H1 (cell line): Measurements from ENCODE around the gene NDUFAF3. TPM values are rescaled to one million over a fixed set of nuclear protein-coding genes. Genes with fewer than 3 reads are reported as not detected.

ENCODE experiments used
- CTCF ChIA-PET: fragments of 300-600 bp; sonication (Branson Sonifier 250); formaldehyde crosslinking; loops from one replicate; lab custom pipeline; 2021; ENCODE audit not compliant: partially characterized antibody; lab: Charles Lee
- POLR2A ChIA-PET: fragments of 300-600 bp; sonication (Branson Sonifier 250); formaldehyde crosslinking; loops from one replicate; lab custom pipeline; 2021; ENCODE audit warnings: inconsistent platforms; ENCODE audit not compliant: partially characterized antibody; lab: Charles Lee
- DNase-seq, 2 experiments: peaks; one replicate each; pipeline versions ENCODE4 v3.0.0 to v3.0.0-alpha.2; 2010 to 2022; ENCODE audit warnings: low spot score in 2 of 2, low read depth in 1 of 2, mixed read lengths in 1 of 2
- FAIRE-seq: peaks from 2 replicates; lab custom pipeline; 2011; peaks lifted over from hg19 to GRCh38; lab: Jason Lieb, UNC
- H2AFZ ChIP-seq: 2 replicates; pipeline ENCODE4 v1.8.1; 2012; ENCODE audit warnings: low read length, inconsistent platforms
- H2AK5ac ChIP-seq: 2 replicates; pipeline ENCODE4 v1.6.1; 2013; ENCODE audit warnings: low read depth, low read length
- H2BK120ac ChIP-seq: replicated peaks from 2 replicates; pipeline ENCODE3; 2013; ENCODE audit warnings: low read depth, low read length, inconsistent platforms
- H2BK12ac ChIP-seq: 2 replicates; pipeline ENCODE4 v1.6.1; 2013; ENCODE audit warnings: low read depth, low read length
- H2BK15ac ChIP-seq: 2 replicates; pipeline ENCODE4 v1.6.1; 2013; ENCODE audit warnings: low read length
- H2BK20ac ChIP-seq: 2 replicates; pipeline ENCODE4 v1.6.1; 2013; ENCODE audit warnings: low read length
- H2BK5ac ChIP-seq: 2 replicates; pipeline ENCODE4 v1.6.1; 2013; ENCODE audit warnings: low read depth, low read length
- H3K14ac ChIP-seq: 2 replicates; pipeline ENCODE4 v1.6.1; 2013; ENCODE audit warnings: inconsistent platforms; ENCODE audit not compliant: insufficient read length
- H3K18ac ChIP-seq: 2 replicates; pipeline ENCODE4 v1.6.1; 2013; ENCODE audit warnings: low read length; ENCODE audit errors: extremely low read depth
- H3K23ac ChIP-seq: 2 replicates; pipeline ENCODE4 v1.6.1; 2013; ENCODE audit warnings: inconsistent platforms; ENCODE audit not compliant: insufficient read length
- H3K23me2 ChIP-seq: 2 replicates; pipeline ENCODE4 v1.6.1; 2013; ENCODE audit warnings: low read depth, low read length
- H3K27ac ChIP-seq: 2 replicates; pipeline ENCODE4 v1.6.1; 2011; ENCODE audit warnings: low read depth, low read length, inconsistent platforms
- H3K27me3 ChIP-seq, 4 experiments: replicated peaks in 1 of 4; 1 replicate in 1 of 4; 2 replicates in 3 of 4; pipeline versions ENCODE4 v1.6.1 to v1.8.1; 2011 to 2013; ENCODE audit warnings: low read length in 3 of 4, mild to moderate bottlenecking in 3 of 4, inconsistent platforms in 2 of 4, mixed read lengths in 2 of 4, moderate library complexity in 1 of 4; ENCODE audit not compliant: control insufficient read depth in 3 of 4, insufficient read depth in 3 of 4; ENCODE audit errors: extremely low read depth in 1 of 4
- H3K36me3 ChIP-seq, 4 experiments: 2 replicates each; pipeline versions ENCODE4 v1.6.1 to v1.8.1; 2011 to 2013; ENCODE audit warnings: mild to moderate bottlenecking in 4 of 4, low read length in 3 of 4, moderate library complexity in 2 of 4, control low read depth in 1 of 4, inconsistent platforms in 1 of 4; ENCODE audit not compliant: insufficient read depth in 4 of 4, control insufficient read depth in 2 of 4
- H3K4ac ChIP-seq: replicated peaks from 2 replicates; pipeline ENCODE3; 2013; ENCODE audit warnings: low read length, low read depth, mixed read lengths, inconsistent platforms; ENCODE audit not compliant: insufficient read length
- H3K4me1 ChIP-seq, 4 experiments: replicated peaks in 1 of 4; 1 replicate in 1 of 4; 2 replicates in 3 of 4; pipeline versions ENCODE4 v1.6.1 to v1.8.1; 2011 to 2013; ENCODE audit warnings: low read length in 3 of 4, inconsistent platforms in 2 of 4, mixed read lengths in 1 of 4; ENCODE audit not compliant: insufficient read depth in 4 of 4, control insufficient read depth in 3 of 4
- H3K4me2 ChIP-seq, 2 experiments: 2 replicates each; pipeline versions ENCODE4 v1.6.1 to v1.8.1; 2011 to 2013; ENCODE audit warnings: low read depth in 2 of 2, low read length in 2 of 2, control low read depth in 1 of 2, inconsistent platforms in 1 of 2, mild to moderate bottlenecking in 1 of 2; ENCODE audit not compliant: insufficient read depth in 1 of 2
- H3K4me3 ChIP-seq, 4 experiments: fragments of 200-600, 300-600 bp in 1 of 4; sonication (generic), shearing (Covaris generic), sonication (Bioruptor Twin) in 1 of 4; 2 replicates each; pipeline versions ENCODE4 v1.5.1 to v1.8.1; 2011 to 2016; ENCODE audit warnings: low read length in 4 of 4, low read depth in 3 of 4, control low read depth in 2 of 4, inconsistent platforms in 2 of 4, mild to moderate bottlenecking in 2 of 4, mixed read lengths in 1 of 4, moderate library complexity in 1 of 4; ENCODE audit not compliant: insufficient read depth in 2 of 4; ENCODE audit errors: extremely low read depth in 1 of 4
- H3K56ac ChIP-seq: replicated peaks from 2 replicates; pipeline ENCODE3; 2013; ENCODE audit warnings: low read depth, mild to moderate bottlenecking, mixed read lengths, low read length, inconsistent platforms; ENCODE audit not compliant: insufficient read length
- H3K79me1 ChIP-seq: 2 replicates; pipeline ENCODE4 v1.6.1; 2013; ENCODE audit warnings: low read depth, low read length, control low read depth
- H3K79me2 ChIP-seq, 2 experiments: 2 replicates each; pipeline versions ENCODE4 v1.6.1 to v1.8.1; 2012 to 2013; ENCODE audit warnings: low read length in 2 of 2, mild to moderate bottlenecking in 2 of 2, inconsistent platforms in 1 of 2; ENCODE audit not compliant: insufficient read depth in 2 of 2, control insufficient read depth in 1 of 2
- H3K9ac ChIP-seq, 4 experiments: replicated peaks in 1 of 4; 1 replicate in 1 of 4; 2 replicates in 3 of 4; pipeline versions ENCODE4 v1.6.1 to v1.8.1; 2011 to 2013; ENCODE audit warnings: low read depth in 3 of 4, low read length in 3 of 4, control low read depth in 2 of 4, mild to moderate bottlenecking in 2 of 4, moderate library complexity in 2 of 4, inconsistent platforms in 1 of 4; ENCODE audit errors: extremely low read depth in 1 of 4
- H3K9me3 ChIP-seq, 2 experiments: 2 replicates each; pipeline versions ENCODE4 v1.6.1 to v1.8.1; 2012 to 2013; ENCODE audit warnings: mild to moderate bottlenecking in 2 of 2, moderate library complexity in 2 of 2, control low read depth in 1 of 2, inconsistent platforms in 1 of 2, low read depth in 1 of 2, low read length in 1 of 2, mixed read lengths in 1 of 2; ENCODE audit not compliant: insufficient read depth in 2 of 2
- H4K20me1 ChIP-seq, 2 experiments: replicated peaks in 1 of 2; 2 replicates each; pipeline versions ENCODE3 to v1.8.1; 2011 to 2013; ENCODE audit warnings: inconsistent platforms in 2 of 2, low read length in 2 of 2, mild to moderate bottlenecking in 1 of 2; ENCODE audit not compliant: insufficient read depth in 2 of 2, control insufficient read depth in 1 of 2
- H4K5ac ChIP-seq: 2 replicates; pipeline ENCODE4 v1.6.1; 2013; ENCODE audit warnings: low read length, low read depth, mixed read lengths, inconsistent platforms; ENCODE audit not compliant: insufficient read length
- H4K8ac ChIP-seq: 2 replicates; pipeline ENCODE4 v1.8.0; 2013; ENCODE audit warnings: mild to moderate bottlenecking, moderate library complexity, low read length, inconsistent platforms; ENCODE audit not compliant: insufficient read depth; ENCODE audit errors: extremely low read depth
- H4K91ac ChIP-seq: replicated peaks from 2 replicates; pipeline ENCODE3; 2013; ENCODE audit warnings: low read length, mixed read lengths, inconsistent platforms; ENCODE audit not compliant: insufficient read length
- ASH2L ChIP-seq: fragments of 200-600, 300-600 bp; sonication (generic); IDR thresholded peaks from one replicate; pipeline ENCODE4 v1.7.1; 2017; ENCODE audit warnings: low read length
- BCL11A ChIP-seq, 2 experiments: IDR thresholded peaks; one replicate each; pipeline ENCODE4 v1.6.1; 2011; ENCODE audit warnings: low read depth in 2 of 2, low read length in 2 of 2, mild to moderate bottlenecking in 2 of 2
- CBX8 ChIP-seq: fragments of 300-800, 300-1000 bp; sonication (generic); IDR thresholded peaks from 2 replicates; pipeline ENCODE4 v1.7.1; 2016; ENCODE audit warnings: low read depth, low read length, borderline replicate concordance
- E2F6 ChIP-seq: IDR thresholded peaks from 2 replicates; pipeline ENCODE4 v1.6.1; 2012; ENCODE audit warnings: inconsistent platforms
- EZH2 ChIP-seq: fragments of 200-600 bp; sonication (generic); IDR thresholded peaks from 2 replicates; pipeline ENCODE4 v1.7.1; 2012; ENCODE audit warnings: low read depth, mild to moderate bottlenecking, moderate library complexity, low read length, inconsistent platforms; ENCODE audit not compliant: severe bottlenecking
- GTF2F1 ChIP-seq: IDR thresholded peaks from 2 replicates; pipeline ENCODE4 v1.6.1; 2012; ENCODE audit warnings: low read depth, low read length, improper control_type of control experiment, borderline replicate concordance
- JUND ChIP-seq: IDR thresholded peaks from 2 replicates; pipeline ENCODE4 v1.6.1; 2011; ENCODE audit warnings: mild to moderate bottlenecking, improper control_type of control experiment, low read length
- NANOG ChIP-seq: IDR thresholded peaks from 2 replicates; pipeline ENCODE4 v1.6.1; 2011; ENCODE audit warnings: low read length, low read depth, mild to moderate bottlenecking, inconsistent platforms; ENCODE audit not compliant: insufficient read depth, poor library complexity, severe bottlenecking
- SAP30 ChIP-seq: fragments of 300-600 bp; sonication (generic); IDR thresholded peaks from 2 replicates; pipeline ENCODE4 v1.7.1; 2012; ENCODE audit warnings: low read length, moderate library complexity, mild to moderate bottlenecking, inconsistent platforms; ENCODE audit not compliant: insufficient read depth, insufficient replicate concordance
- SP1 ChIP-seq: IDR thresholded peaks from 2 replicates; pipeline ENCODE4 v1.6.1; 2011; ENCODE audit warnings: low read depth, low read length
- ZNF274 ChIP-seq: IDR thresholded peaks from 2 replicates; pipeline ENCODE4 v1.7.0; 2012; ENCODE audit warnings: low read length, borderline replicate concordance; ENCODE audit errors: extremely low read depth
- WGBS, 2 experiments: shearing (Covaris generic) in 1 of 2; methylation state at CpG; one replicate each; pipeline versions ENCODE4 v1.1.6 to v1.1.7; 2013 to 2015; ENCODE audit warnings: low lambda C conversion rate in 2 of 2, mixed read lengths in 2 of 2, inconsistent platforms in 1 of 2, low coverage in 1 of 2, missing lambda C conversion rate in 1 of 2; ENCODE audit not compliant: insufficient replicate concordance in 2 of 2, insufficient coverage in 1 of 2, insufficient read length in 1 of 2; ENCODE audit errors: extremely low coverage in 1 of 2, missing lambda C conversion rate in 1 of 2; 5-methylcytosine and 5-hydroxymethylcytosine counted together
- polyA plus RNA-seq, 7 experiments: library from polyadenylated mRNA; depleted of rRNA in 3 of 7; stranded (reverse) in 5 of 7; unstranded in 2 of 7; fragments of >200 nt in 5 of 7; fragments of 200-250 nt in 2 of 7; gene quantifications; 1 replicate in 5 of 7; 2 replicates in 1 of 7; 4 replicates in 1 of 7; pipeline versions ENCODE4 v1.2.1 to v1.2.3, GENCODE V29; 2011 to 2013; ENCODE audit warnings: missing spikeins in 2 of 7, mixed read lengths in 2 of 7
- total RNA-seq: library from RNA; stranded (reverse); fragmentation: NEBNext Ultra II Directional; extraction: Animal tissue kit (Norgen Biotek cat#: 25700); gene quantifications from 2 replicates; pipeline ENCODE4 v1.2.1, GENCODE V29; 2021

The NDUFAF3 gene
- total and polyA plus RNA-seq, 2 of the 8 experiments (the other 6 are each of a cell fraction or from before 2014, with no cell fraction given) = 27.8 to 45.5 TPM

- H3K18ac ChIP-seq = no peak overlapping the region
- peaks cover 6 to 21% of the 10 kb centered on the region in 2 experiments for H4K20me1 ChIP-seq
- no peak overlapping the region for H3K9ac ChIP-seq
- H3K4me1 ChIP-seq = peaks cover 0 to 8% (median 6%) of the 10 kb centered on the region in 4 experiments; a peak in 5 of 7 replicates
- H3K23me2 ChIP-seq = peaks cover 7% of the 10 kb centered on the region
- no peak overlapping the region for H2AK5ac ChIP-seq
- H4K5ac ChIP-seq = no peak overlapping the region
- no peak overlapping the region for H2BK20ac ChIP-seq
- no peak overlapping the region for H2BK5ac ChIP-seq
- no peaks in the 10 kb centered on the region for H3K9me3 ChIP-seq
- H3K79me2 ChIP-seq = peaks cover 4 to 15% of the 10 kb centered on the region in 2 experiments; a peak in 3 of 4 replicates
- peak overlapping the region in 1 of 4 experiments; percentile 76; a peak in 2 of 8 replicates for H3K4me3 ChIP-seq
- no peak overlapping the region for H4K91ac ChIP-seq
- H3K4ac ChIP-seq = no peak overlapping the region
- no peak overlapping the region for H2AFZ ChIP-seq
- no peak overlapping the region for H2BK15ac ChIP-seq
- peaks cover 44 to 68% (median 62%) of the 10 kb centered on the region in 4 experiments for H3K36me3 ChIP-seq
- no peak for FAIRE-seq
- no peaks in the 10 kb centered on the region; a peak in 1 of 7 replicates for H3K27me3 ChIP-seq
- DNase-seq = no peak
- no peak overlapping the region for H3K27ac ChIP-seq
- no peak for TF ChIP-seq ASH2L
- TF ChIP-seq NANOG = no peak
- no peak for TF ChIP-seq SAP30
- TF ChIP-seq ZNF274 = no peak
- TF ChIP-seq E2F6 = no peak
- no peak for TF ChIP-seq EZH2
- TF ChIP-seq JUND = no peak
- no peak for TF ChIP-seq CBX8
- TF ChIP-seq SP1 = no peak
- TF ChIP-seq GTF2F1 = no peak
- TF ChIP-seq BCL11A (IDR thresholded peaks at IDR 0.05; ENCODE audit: low read depth in 2 of 2, low read length in 2 of 2) = no peak
- WGBS, 2 experiments = 16% methylated on average over 7 of the region's 7 CpGs; no CpG with 5 or more reads in 1 of the 2 experiments
- H2BK12ac ChIP-seq = no peak overlapping the region
- CTCF ChIA-PET = no interaction called here
- no peak overlapping the region for H3K14ac ChIP-seq
- no peak overlapping the region for H4K8ac ChIP-seq
- H3K56ac ChIP-seq = no peak overlapping the region
- POLR2A ChIA-PET = interaction anchor here (0.6 to 33.9 kb wide), 25 partner anchors 11 to 405 kb away, joined by 3 to 1518 read pairs (median 4); partner anchors contain the start of genes CELSR3, DALRD3, IP6K2 and LAMB2
- H3K4me2 ChIP-seq = peak overlapping the region; percentile 88 to 98
- H2BK120ac ChIP-seq = no peak overlapping the region
- H3K79me1 ChIP-seq = peaks cover 8% of the 10 kb centered on the region
- H3K23ac ChIP-seq = no peak overlapping the region
These were observed 7.6 kb downstream of the NDUFAF3 start for GRCh38 chr3:49029563-49029884.
